ENCODE results near the gene GPR3.

Gene GPR3

DNA sequence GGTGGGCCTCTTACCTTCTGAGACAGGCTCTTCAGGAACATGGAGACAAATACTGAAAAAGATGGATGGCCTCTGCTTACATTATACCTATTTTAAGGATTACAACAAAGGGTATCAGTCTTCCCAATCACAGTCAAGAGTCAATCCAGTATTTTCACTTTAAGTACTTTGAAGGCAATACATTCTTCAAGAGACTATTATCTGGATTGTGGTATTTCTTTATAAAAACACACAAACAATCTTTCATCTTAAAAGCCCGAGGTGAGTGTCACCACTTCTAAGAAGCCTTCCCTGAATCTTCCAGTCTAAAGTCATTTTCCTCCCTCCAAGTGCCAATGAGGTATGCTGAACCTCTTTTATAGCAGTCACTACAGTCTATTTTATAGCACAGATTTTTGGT is 52.2 kb downstream of the GPR3 start:
- Histone ChIP-seq H3K27ac (no peak overlapping the region), H3K36me3 (peaks cover 34% of the 10 kb centered on the region), H3K27me3 (no peaks in the 10 kb centered on the region), H3K9me3 (no peaks in the 10 kb centered on the region), H3K4me3 (ENCODE audit: low read depth in 1 of 2, low read length in 1 of 2) (no peak overlapping the region), H3K4me1 (ENCODE audit: control insufficient read depth in 1 of 2, insufficient read depth in 1 of 2, low read depth in 1 of 2, low read length in 1 of 2) (peaks cover 0 to under 1% of the 10 kb centered on the region in 2 experiments)
- TF ChIP-seq CTCF (IDR thresholded peaks at IDR 0.05): no peak

Data from neutrophil (primary cell).